Epithelial cell of esophagus (primary cell): Measurements from ENCODE around the gene TNFSF8.

ENCODE experiments used
- DNase-seq: peaks from one replicate; pipeline ENCODE4 v3.0.0; 2010; ENCODE audit warnings: low read depth
- H3K4me3 ChIP-seq: 2 replicates; pipeline ENCODE4 v1.5.1; 2011; ENCODE audit warnings: mild to moderate bottlenecking, low read length, control low read depth
- TF ChIP-seq, protein P1 (sequence below): IDR thresholded peaks from 2 replicates; pipeline ENCODE4 v1.5.1; 2011; ENCODE audit warnings: low read depth, mild to moderate bottlenecking, low read length, control low read depth, inconsistent platforms; ENCODE audit not compliant: insufficient read depth; ENCODE audit errors: missing control alignments

The TNFSF8 gene

DNA sequence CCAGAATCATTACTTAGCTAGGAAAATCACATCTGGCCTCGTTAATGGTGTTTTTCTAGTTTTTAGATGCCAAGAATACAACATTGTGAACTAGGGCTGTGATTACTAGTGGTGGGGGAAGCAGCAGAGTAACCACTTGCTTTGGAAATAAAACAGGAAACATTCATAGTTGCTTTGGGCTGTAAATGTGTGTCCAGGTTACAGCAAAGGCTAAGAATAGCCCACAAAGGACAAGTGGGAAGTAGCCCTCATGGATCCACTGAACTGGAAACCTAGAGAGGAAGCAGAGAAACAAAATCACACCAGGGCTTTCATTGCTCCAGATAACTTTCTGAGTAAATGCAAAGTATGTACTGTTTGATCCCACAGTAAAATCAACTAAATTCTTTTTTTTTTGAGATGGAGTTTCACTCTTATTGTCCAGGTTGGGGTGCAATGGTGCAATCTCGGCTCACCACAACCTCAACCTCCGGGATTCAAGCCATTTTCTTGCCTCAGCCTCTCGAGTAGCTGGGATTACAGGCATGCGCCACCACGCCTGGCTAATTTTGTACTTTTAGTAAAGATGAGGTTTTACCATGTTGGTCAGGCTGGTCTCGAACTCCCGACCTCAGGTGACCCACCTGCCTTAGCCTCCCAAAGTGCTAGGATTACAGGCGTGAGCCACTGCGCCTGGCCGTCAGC lies 68.3 kb downstream of the TNFSF8 start:
- no peak for DNase-seq
- H3K4me3 ChIP-seq: no peak overlapping the region
- TF ChIP-seq, protein P1, sequence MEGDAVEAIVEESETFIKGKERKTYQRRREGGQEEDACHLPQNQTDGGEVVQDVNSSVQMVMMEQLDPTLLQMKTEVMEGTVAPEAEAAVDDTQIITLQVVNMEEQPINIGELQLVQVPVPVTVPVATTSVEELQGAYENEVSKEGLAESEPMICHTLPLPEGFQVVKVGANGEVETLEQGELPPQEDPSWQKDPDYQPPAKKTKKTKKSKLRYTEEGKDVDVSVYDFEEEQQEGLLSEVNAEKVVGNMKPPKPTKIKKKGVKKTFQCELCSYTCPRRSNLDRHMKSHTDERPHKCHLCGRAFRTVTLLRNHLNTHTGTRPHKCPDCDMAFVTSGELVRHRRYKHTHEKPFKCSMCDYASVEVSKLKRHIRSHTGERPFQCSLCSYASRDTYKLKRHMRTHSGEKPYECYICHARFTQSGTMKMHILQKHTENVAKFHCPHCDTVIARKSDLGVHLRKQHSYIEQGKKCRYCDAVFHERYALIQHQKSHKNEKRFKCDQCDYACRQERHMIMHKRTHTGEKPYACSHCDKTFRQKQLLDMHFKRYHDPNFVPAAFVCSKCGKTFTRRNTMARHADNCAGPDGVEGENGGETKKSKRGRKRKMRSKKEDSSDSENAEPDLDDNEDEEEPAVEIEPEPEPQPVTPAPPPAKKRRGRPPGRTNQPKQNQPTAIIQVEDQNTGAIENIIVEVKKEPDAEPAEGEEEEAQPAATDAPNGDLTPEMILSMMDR: no peak

DNA sequence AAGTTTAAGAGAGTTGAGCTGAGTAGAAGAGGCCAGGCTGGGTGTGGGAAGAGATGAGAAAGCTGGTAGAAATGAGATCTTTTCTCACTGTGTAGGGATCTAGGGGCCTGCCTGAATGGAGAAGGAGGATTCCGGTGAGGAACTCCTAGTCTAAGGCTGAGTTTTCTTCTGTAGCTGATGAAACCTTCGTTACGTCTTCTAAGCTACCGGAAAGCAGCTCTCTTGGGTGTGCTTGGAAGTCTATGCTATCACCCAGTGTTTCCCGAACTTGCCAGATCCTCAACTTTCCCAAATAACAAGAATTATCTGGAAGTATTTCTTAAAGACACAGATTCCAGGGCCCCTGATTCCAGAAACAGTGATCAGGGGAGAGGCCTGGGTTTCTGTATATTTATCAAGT lies 69.1 kb downstream of the TNFSF8 start:
- no peak overlapping the region for H3K4me3 ChIP-seq
- DNase-seq: no peak
- TF ChIP-seq, protein P1: no peak

DNA sequence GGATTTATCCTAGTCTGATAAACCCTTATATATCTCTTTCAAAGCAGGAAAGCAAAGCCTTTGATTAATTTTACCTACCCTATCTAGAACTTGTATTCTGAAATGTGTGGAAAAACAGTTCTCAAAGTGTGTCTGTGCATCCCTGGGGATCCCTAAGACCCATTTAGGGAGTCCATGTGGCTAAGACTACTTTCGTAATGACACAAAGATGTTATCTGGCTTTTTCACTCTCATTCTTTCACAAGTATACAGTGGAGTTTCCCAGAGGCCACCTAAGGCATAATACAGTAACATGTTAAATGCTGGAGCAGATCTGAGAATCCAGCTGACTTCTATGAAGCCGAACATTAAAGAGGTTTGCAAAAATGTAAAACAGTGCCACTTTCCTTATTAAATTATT lies 70.2 kb downstream of the TNFSF8 start:
- TF ChIP-seq, protein P1: no peak
- DNase-seq: no peak
- H3K4me3 ChIP-seq: no peak overlapping the region

DNA sequence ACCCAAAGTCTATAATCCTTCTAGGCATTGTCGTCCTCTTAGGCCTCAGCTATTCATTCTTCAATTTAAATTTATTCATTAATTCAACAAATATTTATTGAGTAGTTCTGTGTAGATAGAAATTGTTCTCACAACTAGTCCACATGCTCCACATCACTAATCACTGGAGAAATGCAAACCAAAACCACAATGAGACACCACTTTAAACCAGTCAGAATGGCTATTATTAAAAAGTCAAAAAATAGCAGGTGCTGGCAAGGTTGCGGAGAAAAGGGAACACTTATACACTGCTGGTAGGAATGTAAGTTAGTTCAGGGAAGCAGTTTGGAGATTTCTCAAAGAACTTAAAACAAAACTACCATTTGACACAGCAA lies 73.5 kb downstream of the TNFSF8 start:
- TF ChIP-seq, protein P1: no peak
- no peak for DNase-seq
- no peak overlapping the region for H3K4me3 ChIP-seq

DNA sequence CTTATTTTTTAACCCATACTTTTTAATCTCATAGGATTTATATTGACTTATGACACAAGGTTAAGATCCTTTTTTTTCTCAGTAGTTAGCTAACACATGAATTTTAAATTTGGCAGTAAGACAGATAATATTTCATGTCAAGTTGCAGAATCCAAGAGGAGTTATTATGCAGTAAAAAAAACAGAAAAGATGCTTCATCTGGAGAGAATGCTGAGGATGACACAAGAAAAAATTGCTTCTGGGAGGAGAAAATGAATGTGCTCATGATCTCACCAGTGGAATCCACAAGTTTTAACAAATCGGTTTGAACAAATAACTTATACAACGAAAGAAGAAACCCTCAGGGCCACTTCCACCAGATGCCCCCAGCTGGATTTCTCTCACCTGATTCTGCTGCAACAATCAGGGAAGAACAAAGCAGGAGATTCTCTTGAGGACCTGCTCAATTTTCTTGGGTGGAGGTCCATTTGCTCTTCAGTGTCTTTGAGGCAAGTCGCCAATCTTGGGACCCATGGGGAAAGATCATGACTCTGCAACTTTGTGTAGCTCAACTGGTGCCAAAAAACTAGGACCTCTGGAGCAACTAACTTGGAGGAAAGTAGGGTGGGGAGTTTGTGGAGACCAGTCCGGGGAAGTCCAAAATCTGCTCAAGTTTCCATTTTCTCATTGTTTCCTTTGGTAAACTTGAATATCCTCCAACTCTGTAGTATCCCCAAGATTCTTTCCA lies 74.0 kb downstream of the TNFSF8 start:
- peak; percentile 53 for DNase-seq
- TF ChIP-seq, protein P1: no peak
- no peak overlapping the region for H3K4me3 ChIP-seq

DNA sequence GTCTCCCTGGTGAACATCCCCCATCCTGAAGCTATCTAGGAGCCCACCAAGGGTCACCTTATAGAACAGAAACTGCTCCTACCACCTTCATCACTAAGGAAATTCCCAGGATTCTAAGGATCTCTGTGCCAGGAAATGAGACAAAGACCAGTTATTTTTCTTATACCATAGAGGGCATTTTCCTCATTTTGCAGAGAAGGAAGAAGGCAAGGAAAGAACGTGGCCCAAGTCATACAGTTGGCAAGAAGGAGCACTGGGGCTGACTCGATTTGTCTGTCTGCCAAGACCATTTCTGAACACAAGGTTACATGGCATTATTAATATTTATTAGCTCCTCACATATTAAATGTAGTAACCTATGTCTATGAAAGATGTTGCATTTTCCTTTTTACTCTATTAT lies 74.9 kb downstream of the TNFSF8 start:
- DNase-seq: no peak
- H3K4me3 ChIP-seq: no peak overlapping the region
- TF ChIP-seq, protein P1: no peak
